ENCODE measurements around the gene SLC25A21.
"Not testable (repeated sequence)": the region's sequence is repeated elsewhere in the genome, so short reads cannot be mapped to it uniquely, and the experiment has no call there.

Gene SLC25A21

GRCh38 chr14:36816481-36816880 lies 355.9 kb downstream of the SLC25A21 start:
- TF ChIP-seq CTCF (conservative IDR thresholded peaks at IDR 0.05; ENCODE audit: low read depth, low read length), result no peak
- H3K4me3 ChIP-seq (ENCODE audit: low read length), result no peak overlapping the region
- no peak for DNase-seq (ENCODE audit: low read depth)

- DNase-seq (ENCODE audit: low read depth); H3K4me3 ChIP-seq (ENCODE audit: low read length): not testable (repeated sequence)
Measured at GRCh38 chr14:36814783-36815182, 357.6 kb downstream of the SLC25A21 start.

- H3K4me3 ChIP-seq (ENCODE audit: low read length), result no peak overlapping the region
- DNase-seq (ENCODE audit: low read depth), result no peak
- TF ChIP-seq CTCF (conservative IDR thresholded peaks at IDR 0.05; ENCODE audit: low read depth, low read length), result no peak
Measured at GRCh38 chr14:36810209-36810608, 362.2 kb downstream of the SLC25A21 start.

- DNase-seq (ENCODE audit: low read depth), result no peak
- TF ChIP-seq CTCF (conservative IDR thresholded peaks at IDR 0.05; ENCODE audit: low read depth, low read length), result no peak
- no peak overlapping the region for H3K4me3 ChIP-seq (ENCODE audit: low read length)
Measured at GRCh38 chr14:36807727-36808126, 364.7 kb downstream of the SLC25A21 start.

- H3K4me3 ChIP-seq (ENCODE audit: low read length), result no peak overlapping the region
- DNase-seq (ENCODE audit: low read depth), result no peak
- TF ChIP-seq CTCF (conservative IDR thresholded peaks at IDR 0.05; ENCODE audit: low read depth, low read length), result no peak
Measured at GRCh38 chr14:36805131-36805559, 367.3 kb downstream of the SLC25A21 start.

GRCh38 chr14:36797634-36798033 lies 374.8 kb downstream of the SLC25A21 start:
- no peak overlapping the region for H3K4me3 ChIP-seq (ENCODE audit: low read length)
- TF ChIP-seq CTCF (conservative IDR thresholded peaks at IDR 0.05; ENCODE audit: low read depth, low read length), result no peak
- DNase-seq (ENCODE audit: low read depth), result no peak

- H3K4me3 ChIP-seq (ENCODE audit: low read length), result no peak overlapping the region
- DNase-seq (ENCODE audit: low read depth), result no peak
- no peak for TF ChIP-seq CTCF (conservative IDR thresholded peaks at IDR 0.05; ENCODE audit: low read depth, low read length)
Measured at GRCh38 chr14:36791402-36791801, 381.0 kb downstream of the SLC25A21 start.

- DNase-seq (ENCODE audit: low read depth), result no peak
- H3K4me3 ChIP-seq (ENCODE audit: low read length), result no peak overlapping the region
- TF ChIP-seq CTCF (conservative IDR thresholded peaks at IDR 0.05; ENCODE audit: low read depth, low read length), result no peak
Measured at GRCh38 chr14:36785511-36785910, 386.9 kb downstream of the SLC25A21 start.
